Measurements from ENCODE around the gene RASGRP4. TPM values are rescaled to one million over a fixed set of nuclear protein-coding genes. Genes with fewer than 3 reads are reported as not detected.

RASGRP4 gene
- polyA plus RNA-seq, 3 donors: 30.2 to 141 (median 50.3) TPM

- H3K36me3 ChIP-seq (replicated peaks in 1 of 2; ENCODE audit: control insufficient read depth in 1 of 2, insufficient read depth in 2 of 2, low read length in 2 of 2): no peaks in the 10 kb centered on the region
- H4K20me1 ChIP-seq (ENCODE audit: insufficient read depth, low read length): no peaks in the 10 kb centered on the region
- H3K4me2 ChIP-seq (replicated peaks; ENCODE audit: extremely low read depth, low read length, poor library complexity, severe bottlenecking): no peak overlapping the region
- no peak for DNase-seq
- intact Hi-C loops (cut with micrococcal nuclease): no loop called here
- no peaks in the 10 kb centered on the region for H3K27me3 ChIP-seq (ENCODE audit: control insufficient read depth in 2 of 2, insufficient read depth in 2 of 2, low read length in 2 of 2)
- no peak overlapping the region for H3K4me3 ChIP-seq (replicated peaks in 1 of 3; ENCODE audit: low read depth in 2 of 3, low read length in 3 of 3)
- no peak overlapping the region for H3K27ac ChIP-seq (ENCODE audit: low read depth in 1 of 2, low read length in 2 of 2)
- no peak for TF ChIP-seq CTCF (IDR thresholded peaks at IDR 0.05)
- H3K4me3 Mint-ChIP-seq: no peak overlapping the region
- no peaks in the 10 kb centered on the region for H3K4me1 ChIP-seq (ENCODE audit: control insufficient read depth in 1 of 2, insufficient read depth in 2 of 2, low read length in 2 of 2)
- peaks cover 0 to 7% of the 10 kb centered on the region in 2 donors for H3K9me3 ChIP-seq (replicated peaks in 1 of 2; ENCODE audit: control insufficient read depth in 1 of 2, insufficient read depth in 1 of 2, low read length in 2 of 2)
- H2AFZ ChIP-seq (ENCODE audit: insufficient read depth, low read depth, low read length, poor library complexity, severe bottlenecking): no peak overlapping the region
- H3K36me3 Mint-ChIP-seq: no peaks in the 10 kb centered on the region
- H3K9ac ChIP-seq (ENCODE audit: insufficient read depth, low read length, poor library complexity, severe bottlenecking): no peak overlapping the region
- 92% methylated on average over 16 of the region's 17 CpGs for WGBS (ENCODE audit: insufficient coverage)
- H3K27ac Mint-ChIP-seq: no peak overlapping the region
- no peaks in the 10 kb centered on the region for H3K79me2 ChIP-seq (ENCODE audit: insufficient read depth, low read length)
- H3K9me3 Mint-ChIP-seq: peaks cover 0 to 17% (median 3%) of the 10 kb centered on the region in 7 donors
- H3K27me3 Mint-ChIP-seq (ENCODE audit: low read depth in 3 of 3): peaks cover 5 to 6% (median 5%) of the 10 kb centered on the region in 3 donors
- H3K4me1 Mint-ChIP-seq: no peaks in the 10 kb centered on the region
Measured at GRCh38 chr19:38467541-38468525, 41.8 kb upstream of the RASGRP4 start.

GRCh38 chr19:38466050-38466449, 40.0 kb upstream of the RASGRP4 start:
- intact Hi-C loops (cut with micrococcal nuclease): no loop called here
- no peaks in the 10 kb centered on the region for H3K27me3 ChIP-seq (ENCODE audit: control insufficient read depth in 2 of 2, insufficient read depth in 2 of 2, low read length in 2 of 2)
- DNase-seq: no peak
- no peaks in the 10 kb centered on the region for H3K4me1 Mint-ChIP-seq
- no peak overlapping the region for H3K27ac ChIP-seq (ENCODE audit: low read depth in 1 of 2, low read length in 2 of 2)
- no peak overlapping the region for H3K27ac Mint-ChIP-seq
- H3K4me3 ChIP-seq (replicated peaks in 1 of 3; ENCODE audit: low read depth in 2 of 3, low read length in 3 of 3): no peak overlapping the region
- no peak overlapping the region for H2AFZ ChIP-seq (ENCODE audit: insufficient read depth, low read depth, low read length, poor library complexity, severe bottlenecking)
- no peaks in the 10 kb centered on the region for H3K36me3 ChIP-seq (replicated peaks in 1 of 2; ENCODE audit: control insufficient read depth in 1 of 2, insufficient read depth in 2 of 2, low read length in 2 of 2)
- H3K36me3 Mint-ChIP-seq: no peaks in the 10 kb centered on the region
- peaks cover 5 to 7% (median 5%) of the 10 kb centered on the region in 3 donors for H3K27me3 Mint-ChIP-seq (ENCODE audit: low read depth in 3 of 3)
- H4K20me1 ChIP-seq (ENCODE audit: insufficient read depth, low read length): no peaks in the 10 kb centered on the region
- peaks cover 0 to 7% of the 10 kb centered on the region in 2 donors for H3K9me3 ChIP-seq (replicated peaks in 1 of 2; ENCODE audit: control insufficient read depth in 1 of 2, insufficient read depth in 1 of 2, low read length in 2 of 2)
- H3K4me1 ChIP-seq (ENCODE audit: control insufficient read depth in 1 of 2, insufficient read depth in 2 of 2, low read length in 2 of 2): no peaks in the 10 kb centered on the region
- H3K9ac ChIP-seq (ENCODE audit: insufficient read depth, low read length, poor library complexity, severe bottlenecking): no peak overlapping the region
- no peaks in the 10 kb centered on the region for H3K79me2 ChIP-seq (ENCODE audit: insufficient read depth, low read length)
- no peak overlapping the region for H3K4me3 Mint-ChIP-seq
- peaks cover 0 to 22% (median 3%) of the 10 kb centered on the region in 7 donors for H3K9me3 Mint-ChIP-seq
- no peak overlapping the region for H3K4me2 ChIP-seq (replicated peaks; ENCODE audit: extremely low read depth, low read length, poor library complexity, severe bottlenecking)
- 95% methylated on average over 26 of the region's 26 CpGs for WGBS (ENCODE audit: insufficient coverage)
- TF ChIP-seq CTCF (IDR thresholded peaks at IDR 0.05): no peak

Data from CD14-positive monocyte (primary cell).